GM18505 (cell line): ENCODE results near the gene MAN1A2.

Experiments
- ATAC-seq: cut with Tn5 transposase; IDR thresholded peaks from one replicate; pipeline ENCODE4 v1.9.1; 2021; ENCODE audit not compliant: unreplicated experiment
- POLR2A ChIP-seq: IDR thresholded peaks from 4 replicates; pipeline ENCODE4 v1.6.1; 2011; ENCODE audit warnings: borderline replicate concordance; ENCODE audit not compliant: insufficient read depth, insufficient read length; ENCODE audit errors: extremely low read depth

MAN1A2 gene

GRCh38 chr1:117401761-117402160, 34.5 kb downstream of the MAN1A2 start:
- TF ChIP-seq POLR2A, result no peak
- ATAC-seq, result no peak

- TF ChIP-seq POLR2A, result no peak
- no peak for ATAC-seq
These were observed 36.3 kb downstream of the MAN1A2 start for GRCh38 chr1:117403597-117403996.

- no peak for ATAC-seq
- no peak for TF ChIP-seq POLR2A
These were observed 37.8 kb downstream of the MAN1A2 start for GRCh38 chr1:117405042-117405441.

GRCh38 chr1:117412472-117412871, 45.2 kb downstream of the MAN1A2 start:
- no peak for ATAC-seq
- no peak for TF ChIP-seq POLR2A

GRCh38 chr1:117413412-117413811, 46.2 kb downstream of the MAN1A2 start:
- TF ChIP-seq POLR2A, result no peak
- ATAC-seq, result no peak

GRCh38 chr1:117414943-117415342, 47.7 kb downstream of the MAN1A2 start:
- no peak for ATAC-seq
- TF ChIP-seq POLR2A, result no peak

GRCh38 chr1:117416004-117416403, 48.8 kb downstream of the MAN1A2 start:
- TF ChIP-seq POLR2A, result no peak

GRCh38 chr1:117416546-117417125, 49.4 kb downstream of the MAN1A2 start:
- TF ChIP-seq POLR2A, result no peak
- ATAC-seq, result no peak

More at GRCh38 chr1:117416004-117416403, 48.8 kb downstream of the MAN1A2 start:
- ATAC-seq, result no peak

GRCh38 chr1:117425050-117425734, 57.9 kb downstream of the MAN1A2 start:
- no peak for ATAC-seq
- no peak for TF ChIP-seq POLR2A

GRCh38 chr1:117427297-117427696, 60.0 kb downstream of the MAN1A2 start:
- no peak for ATAC-seq
- TF ChIP-seq POLR2A, result no peak

GRCh38 chr1:117433943-117434342, 66.7 kb downstream of the MAN1A2 start:
- no peak for TF ChIP-seq POLR2A
- no peak for ATAC-seq

- no peak for ATAC-seq
- TF ChIP-seq POLR2A, result no peak
These were observed 69.3 kb downstream of the MAN1A2 start for GRCh38 chr1:117436513-117436912.

GRCh38 chr1:117447661-117448060, 80.4 kb downstream of the MAN1A2 start:
- no peak for TF ChIP-seq POLR2A

GRCh38 chr1:117452216-117452615, 85.0 kb downstream of the MAN1A2 start:
- no peak for ATAC-seq
- no peak for TF ChIP-seq POLR2A

More at GRCh38 chr1:117447661-117448060, 80.4 kb downstream of the MAN1A2 start:
- no peak for ATAC-seq
